Endothelial cell (in vitro differentiated cells): Measurements from ENCODE around the gene RGS14. TPM values are rescaled to one million over a fixed set of nuclear protein-coding genes. Genes with fewer than 3 reads are reported as not detected.

Experiments used
- DNase-seq: peaks from one replicate; pipeline ENCODE4 v3.0.0; 2021; ENCODE audit warnings: low spot score
- H3K27ac Mint-ChIP-seq: one replicate; pipeline ENCODE4 v1.8.0; 2021; ENCODE audit warnings: mixed read lengths, inconsistent platforms; ENCODE audit not compliant: unreplicated experiment
- H3K27me3 Mint-ChIP-seq: one replicate; pipeline ENCODE4 v1.8.0; 2021; ENCODE audit warnings: mild to moderate bottlenecking, moderate library complexity, mixed read lengths, inconsistent platforms; ENCODE audit not compliant: unreplicated experiment
- H3K36me3 Mint-ChIP-seq: one replicate; pipeline ENCODE4 v1.8.0; 2021; ENCODE audit warnings: mild to moderate bottlenecking, low read depth, mixed read lengths, inconsistent platforms; ENCODE audit not compliant: unreplicated experiment
- H3K4me1 Mint-ChIP-seq: one replicate; pipeline ENCODE4 v1.8.0; 2021; ENCODE audit warnings: mild to moderate bottlenecking, mixed read lengths, inconsistent platforms; ENCODE audit not compliant: unreplicated experiment
- H3K4me3 Mint-ChIP-seq: one replicate; pipeline ENCODE4 v1.8.0; 2021; ENCODE audit warnings: mild to moderate bottlenecking, mixed read lengths, inconsistent platforms; ENCODE audit not compliant: unreplicated experiment
- H3K9me3 Mint-ChIP-seq: one replicate; pipeline ENCODE4 v1.8.0; 2021; ENCODE audit warnings: mixed read lengths, inconsistent platforms; ENCODE audit not compliant: unreplicated experiment
- total RNA-seq: library from RNA; stranded (reverse); fragmentation: NEBNext Ultra II Directional; extraction: Animal tissue kit (Norgen Biotek cat#: 25700); gene quantifications from one replicate; pipeline ENCODE4 v1.2.1, GENCODE V29; 2021; ENCODE audit not compliant: unreplicated experiment
- TF ChIP-seq, protein P1 (sequence below): fragments of 200-600 bp; sonication (generic); IDR thresholded peaks from one replicate; pipeline ENCODE4 v1.5.0; 2021; ENCODE audit warnings: antibody characterized with exemption; ENCODE audit not compliant: unreplicated experiment

RGS14 gene
- total RNA-seq, 1 donor from 2014 or later, result 21.8 TPM

DNA sequence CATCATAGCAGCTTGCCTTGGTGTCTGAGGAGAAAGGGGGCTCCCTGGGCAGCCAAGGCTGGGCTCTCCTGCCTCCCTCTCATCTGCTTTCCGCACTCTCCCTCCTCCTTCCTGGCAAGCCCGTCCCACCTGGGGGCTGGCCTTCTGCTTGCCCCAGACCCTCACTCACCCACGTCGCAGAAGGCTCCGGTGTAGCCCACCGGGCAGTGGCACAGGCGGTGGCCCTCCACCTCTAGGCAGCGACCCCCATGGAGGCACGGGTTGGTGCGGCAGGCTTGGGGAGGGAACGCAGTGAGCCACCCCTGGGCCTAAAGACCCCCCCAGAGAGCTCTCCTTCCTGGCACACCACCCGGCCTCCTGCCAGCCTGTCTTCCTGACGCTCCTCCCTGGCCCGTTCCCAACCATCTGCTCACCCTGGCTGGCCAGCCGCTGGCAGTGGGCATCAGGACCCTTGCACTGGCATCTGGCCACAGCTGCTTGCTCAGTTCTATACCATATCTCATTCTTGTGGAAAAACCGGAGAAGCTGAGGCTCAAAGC is 47.0 kb downstream of the RGS14 start:
- no peaks in the 10 kb centered on the region for H3K9me3 Mint-ChIP-seq
- TF ChIP-seq, protein P1, sequence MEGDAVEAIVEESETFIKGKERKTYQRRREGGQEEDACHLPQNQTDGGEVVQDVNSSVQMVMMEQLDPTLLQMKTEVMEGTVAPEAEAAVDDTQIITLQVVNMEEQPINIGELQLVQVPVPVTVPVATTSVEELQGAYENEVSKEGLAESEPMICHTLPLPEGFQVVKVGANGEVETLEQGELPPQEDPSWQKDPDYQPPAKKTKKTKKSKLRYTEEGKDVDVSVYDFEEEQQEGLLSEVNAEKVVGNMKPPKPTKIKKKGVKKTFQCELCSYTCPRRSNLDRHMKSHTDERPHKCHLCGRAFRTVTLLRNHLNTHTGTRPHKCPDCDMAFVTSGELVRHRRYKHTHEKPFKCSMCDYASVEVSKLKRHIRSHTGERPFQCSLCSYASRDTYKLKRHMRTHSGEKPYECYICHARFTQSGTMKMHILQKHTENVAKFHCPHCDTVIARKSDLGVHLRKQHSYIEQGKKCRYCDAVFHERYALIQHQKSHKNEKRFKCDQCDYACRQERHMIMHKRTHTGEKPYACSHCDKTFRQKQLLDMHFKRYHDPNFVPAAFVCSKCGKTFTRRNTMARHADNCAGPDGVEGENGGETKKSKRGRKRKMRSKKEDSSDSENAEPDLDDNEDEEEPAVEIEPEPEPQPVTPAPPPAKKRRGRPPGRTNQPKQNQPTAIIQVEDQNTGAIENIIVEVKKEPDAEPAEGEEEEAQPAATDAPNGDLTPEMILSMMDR, result no peak
- H3K4me3 Mint-ChIP-seq, result peak overlapping the region; percentile 77
- peaks cover 3% of the 10 kb centered on the region for H3K36me3 Mint-ChIP-seq
- peaks cover 7% of the 10 kb centered on the region for H3K4me1 Mint-ChIP-seq
- peak overlapping the region; percentile 42 for H3K27ac Mint-ChIP-seq
- H3K27me3 Mint-ChIP-seq, result peaks cover 12% of the 10 kb centered on the region
- DNase-seq, result no peak

DNA sequence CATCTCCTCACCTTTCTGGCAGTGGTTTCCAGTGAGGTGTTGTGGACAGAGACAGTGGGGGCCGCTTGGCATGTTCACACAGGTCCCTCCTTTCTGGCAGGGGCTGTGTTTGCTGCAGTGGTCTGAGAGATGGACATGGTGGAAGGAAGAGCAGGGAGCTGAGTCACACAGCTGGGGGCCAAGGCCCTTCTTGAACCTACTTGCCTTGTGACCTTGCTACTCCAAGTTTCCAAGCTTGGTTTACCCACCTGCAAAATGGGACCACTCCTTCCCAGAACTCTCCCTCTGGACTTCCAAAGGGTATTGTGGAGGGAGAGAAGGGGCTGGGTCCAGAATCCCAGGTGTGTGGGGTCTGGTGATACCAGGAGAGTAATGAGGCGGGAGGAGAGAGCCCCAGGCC is 47.6 kb downstream of the RGS14 start:
- TF ChIP-seq, protein P1, result no peak
- no peaks in the 10 kb centered on the region for H3K9me3 Mint-ChIP-seq

DNA sequence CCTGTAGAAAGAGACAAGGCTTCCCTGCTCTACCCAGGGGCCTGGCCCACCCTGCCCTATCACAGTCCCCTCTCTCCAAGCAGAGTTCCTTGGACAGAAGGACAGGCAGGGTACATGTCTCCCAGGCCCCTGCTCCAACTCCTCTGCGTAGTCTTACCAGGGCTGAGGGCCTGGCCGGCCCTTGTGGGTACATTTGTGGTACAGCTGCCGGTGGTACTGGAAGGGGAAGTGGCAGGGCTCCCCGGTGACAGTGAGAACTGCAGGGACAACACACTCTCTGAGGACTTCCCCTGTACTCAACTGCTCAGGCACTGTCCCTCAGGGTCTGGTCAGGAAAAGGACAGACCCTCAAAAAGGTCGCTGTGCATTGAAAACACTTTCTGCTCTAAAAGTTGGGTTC is 48.1 kb downstream of the RGS14 start:
- H3K27me3 Mint-ChIP-seq, result peaks cover 12% of the 10 kb centered on the region
- no peak overlapping the region for H3K27ac Mint-ChIP-seq
- DNase-seq, result no peak
- no peak overlapping the region for H3K4me3 Mint-ChIP-seq
- TF ChIP-seq, protein P1, result no peak
- no peaks in the 10 kb centered on the region for H3K9me3 Mint-ChIP-seq
- peaks cover 7% of the 10 kb centered on the region for H3K4me1 Mint-ChIP-seq
- peaks cover 3% of the 10 kb centered on the region for H3K36me3 Mint-ChIP-seq

More for the DNA sequence above, 47.6 kb downstream of the RGS14 start:
- H3K27ac Mint-ChIP-seq, result no peak overlapping the region
- no peak for DNase-seq
- H3K27me3 Mint-ChIP-seq, result peaks cover 12% of the 10 kb centered on the region
- peaks cover 3% of the 10 kb centered on the region for H3K36me3 Mint-ChIP-seq
- peak overlapping the region; percentile 77 for H3K4me3 Mint-ChIP-seq
- peaks cover 7% of the 10 kb centered on the region for H3K4me1 Mint-ChIP-seq

DNA sequence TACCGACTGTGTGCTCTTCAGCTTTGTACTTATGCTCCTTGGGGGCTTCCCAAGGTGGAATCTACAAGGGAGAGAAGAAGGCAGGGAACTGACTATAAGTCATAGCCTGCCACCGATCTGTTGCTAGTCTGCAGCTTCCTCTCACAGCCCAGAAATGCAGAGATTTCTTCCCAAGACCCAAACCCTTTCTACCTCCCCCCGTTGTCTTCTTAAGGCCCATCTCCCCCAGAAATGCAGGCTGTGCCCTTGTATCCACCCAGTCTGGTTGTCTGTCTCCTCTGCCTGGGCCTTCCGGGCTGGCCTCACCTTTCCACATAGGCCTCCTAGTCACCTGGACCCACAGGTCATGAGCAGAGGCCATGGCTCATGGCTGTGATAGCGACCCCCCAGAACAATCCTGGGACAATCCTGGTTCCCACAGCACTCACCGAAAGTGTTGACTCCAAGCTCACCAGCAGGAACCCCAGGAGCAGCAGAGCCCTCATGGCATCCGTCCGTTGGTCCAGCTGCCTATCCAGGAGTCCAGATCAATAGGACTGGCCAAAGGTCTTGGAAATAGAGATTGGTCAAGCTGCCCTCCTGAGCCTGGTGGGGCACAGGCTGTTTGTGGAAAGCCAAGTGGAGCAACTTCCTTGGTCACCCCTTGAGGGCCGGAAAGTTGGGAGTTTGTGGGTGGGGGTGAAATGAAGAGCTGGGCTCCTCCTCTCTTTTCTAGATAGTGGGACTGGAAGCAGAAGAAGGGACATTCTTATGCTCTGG is 51.5 kb downstream of the RGS14 start, which contains the start of gene F12:
F12 (minus strand) TSS at position 522 of the 759 bp plus-strand sequence; CDS start at position 485, 37 bp downstream.
- H3K9me3 Mint-ChIP-seq, result no peaks in the 10 kb centered on the region
- no peak within 1 kb of the TSS for H3K27ac Mint-ChIP-seq
- no peak within 1 kb of the TSS for H3K4me3 Mint-ChIP-seq
- no peak for DNase-seq
- peaks cover 3% of the 10 kb centered on the region for H3K27me3 Mint-ChIP-seq
- TF ChIP-seq, protein P1, result no peak
- H3K4me1 Mint-ChIP-seq, result peaks cover 2% of the 10 kb centered on the region
- H3K36me3 Mint-ChIP-seq, result no peaks in the 10 kb centered on the region

DNA sequence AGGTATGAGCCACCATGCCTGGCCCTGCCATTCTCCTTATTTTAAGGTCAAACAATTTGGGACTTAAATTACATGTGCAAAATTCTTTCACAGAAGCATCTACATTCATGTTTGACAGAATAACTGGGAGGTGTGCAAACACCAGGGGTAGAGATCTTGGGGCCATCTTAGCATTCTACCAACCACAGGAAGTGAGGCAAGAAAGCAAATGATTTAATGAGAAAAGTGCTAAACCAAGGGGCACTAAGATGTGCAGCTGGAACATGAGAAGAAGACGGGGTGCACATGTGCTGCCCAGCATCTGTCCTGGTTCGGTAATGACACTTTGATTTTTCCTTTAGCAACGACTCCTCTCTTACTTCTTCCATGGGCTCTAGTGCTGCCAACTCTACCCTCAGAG is 52.9 kb downstream of the RGS14 start:
- H3K9me3 Mint-ChIP-seq, result no peaks in the 10 kb centered on the region
- peaks cover 2% of the 10 kb centered on the region for H3K27me3 Mint-ChIP-seq
- no peak for DNase-seq
- H3K4me1 Mint-ChIP-seq, result peaks cover 7% of the 10 kb centered on the region
- H3K4me3 Mint-ChIP-seq, result no peak overlapping the region
- no peak overlapping the region for H3K27ac Mint-ChIP-seq
- no peaks in the 10 kb centered on the region for H3K36me3 Mint-ChIP-seq
- TF ChIP-seq, protein P1, result no peak
